Keratinocyte (primary cell): Measurements from ENCODE around the gene EEF1AKMT2. TPM values are rescaled to one million over a fixed set of nuclear protein-coding genes. Genes with fewer than 3 reads are reported as not detected.

Source experiments
- DNase-seq: peaks from one replicate; pipeline ENCODE4 v3.0.0-alpha.2; 2011; ENCODE audit warnings: low read depth, missing footprints, low spot score
- FAIRE-seq: peaks from 2 replicates; lab custom pipeline; 2011; peaks lifted over from hg19 to GRCh38; lab: Jason Lieb, UNC
- H2AFZ ChIP-seq: 2 replicates; pipeline ENCODE4 v1.6.0; 2012; ENCODE audit warnings: low read length, control low read depth, inconsistent platforms; ENCODE audit not compliant: control insufficient read depth
- H3K27ac ChIP-seq: 2 replicates; pipeline ENCODE4 v1.5.1; 2011; ENCODE audit warnings: low read length; ENCODE audit not compliant: control insufficient read depth, insufficient read depth
- H3K27me3 ChIP-seq: 3 replicates; pipeline ENCODE4 v1.6.0; 2011; ENCODE audit warnings: low read length; ENCODE audit not compliant: control insufficient read depth, insufficient read depth; ENCODE audit errors: extremely low read depth
- H3K36me3 ChIP-seq, 2 experiments: 2 replicates in 1 of 2; 3 replicates in 1 of 2; pipeline ENCODE4 v1.5.1; 2011; ENCODE audit warnings: low read length in 2 of 2, mild to moderate bottlenecking in 1 of 2; ENCODE audit not compliant: control insufficient read depth in 2 of 2, insufficient read depth in 2 of 2; ENCODE audit errors: extremely low read depth in 1 of 2
- H3K4me1 ChIP-seq: 3 replicates; pipeline ENCODE4 v1.5.1; 2011; ENCODE audit warnings: low read length; ENCODE audit not compliant: control insufficient read depth, insufficient read depth; ENCODE audit errors: extremely low read depth
- H3K4me2 ChIP-seq: 3 replicates; pipeline ENCODE4 v1.6.0; 2011; ENCODE audit warnings: low read depth, low read length; ENCODE audit not compliant: control insufficient read depth, insufficient read depth; ENCODE audit errors: extremely low read depth
- H3K4me3 ChIP-seq, 3 experiments: fragments of 200-600 bp in 1 of 3; sonication (generic) in 1 of 3; 2 replicates in 2 of 3; 3 replicates in 1 of 3; pipeline ENCODE4 v1.5.1; 2011 to 2016; ENCODE audit warnings: low read length in 3 of 3, mild to moderate bottlenecking in 3 of 3, control low read depth in 2 of 3, inconsistent platforms in 1 of 3, low read depth in 1 of 3, mixed read lengths in 1 of 3, mixed run types in 1 of 3, moderate library complexity in 1 of 3; ENCODE audit not compliant: control insufficient read depth in 2 of 3, insufficient read depth in 2 of 3; ENCODE audit errors: extremely low read depth in 1 of 3
- H3K79me2 ChIP-seq: 2 replicates; pipeline ENCODE4 v1.6.0; 2012; ENCODE audit warnings: low read length; ENCODE audit not compliant: control insufficient read depth, insufficient read depth
- H3K9ac ChIP-seq: 3 replicates; pipeline ENCODE4 v1.6.0; 2011; ENCODE audit warnings: low read length; ENCODE audit not compliant: control insufficient read depth, insufficient read depth; ENCODE audit errors: extremely low read depth
- H3K9me1 ChIP-seq: 3 replicates; pipeline ENCODE4 v1.6.0; 2011; ENCODE audit warnings: low read length; ENCODE audit not compliant: control insufficient read depth, insufficient read depth; ENCODE audit errors: extremely low read depth
- H3K9me3 ChIP-seq: 2 replicates; pipeline ENCODE4 v1.5.1; 2012; ENCODE audit warnings: low read depth, low read length; ENCODE audit not compliant: control insufficient read depth
- H4K20me1 ChIP-seq: 3 replicates; pipeline ENCODE4 v1.6.0; 2011; ENCODE audit warnings: low read length; ENCODE audit not compliant: control insufficient read depth, insufficient read depth; ENCODE audit errors: extremely low read depth
- CTCF ChIP-seq, 3 experiments: IDR thresholded peaks in 1 of 3; conservative IDR thresholded peaks in 1 of 3; optimal IDR thresholded peaks in 1 of 3; 2 replicates in 2 of 3; 3 replicates in 1 of 3; pipeline versions ENCODE3 to v1.5.1; 2011; ENCODE audit warnings: low read length in 3 of 3, mild to moderate bottlenecking in 3 of 3, moderate library complexity in 2 of 3, control low read depth in 1 of 3, inconsistent platforms in 1 of 3; ENCODE audit not compliant: insufficient read depth in 2 of 3; ENCODE audit errors: extremely low read depth in 1 of 3
- EZH2 ChIP-seq: IDR thresholded peaks from one replicate; pipeline ENCODE4 v1.6.1; 2012; ENCODE audit warnings: inconsistent platforms, mild to moderate bottlenecking, low read length, moderate library complexity
- dilution Hi-C: fragments of 300-500 bp; cut with MboI; formaldehyde crosslinking; loops from one replicate; pipeline ENCODE4 v1.7.0; 2020; ENCODE audit warnings: low sequenced_read_pairs; ENCODE audit not compliant: extremely low pct_ligation_motif_present
- polyA plus RNA-seq, 5 experiments: library from polyadenylated mRNA; depleted of rRNA in 3 of 5; stranded (reverse) in 3 of 5; stranded (forward) in 1 of 5; unstranded in 1 of 5; fragments of >200 nt; gene quantifications; 1 replicate in 1 of 5; 2 replicates in 3 of 5; 3 replicates in 1 of 5; pipeline versions ENCODE4 v1.2.1 to v1.2.3, GENCODE V29; 2011 to 2012; ENCODE audit warnings: missing spikeins in 2 of 5, low read depth in 1 of 5, low replicate concordance in 1 of 5

The EEF1AKMT2 gene
- polyA plus RNA-seq, 1 donor (not counting 4 experiments of a cell fraction or from before 2014, with no cell fraction given): 19.1 TPM

GRCh38 chr10:124831116-124831515 lies 39.4 kb upstream of the EEF1AKMT2 start:
- Histone ChIP-seq H3K9me1 (no peaks in the 10 kb centered on the region), H3K4me3 (no peak overlapping the region), H3K27me3 (no peaks in the 10 kb centered on the region), H3K9ac (no peak overlapping the region), H4K20me1 (no peaks in the 10 kb centered on the region), H3K27ac (no peak overlapping the region), H3K4me2 (no peak overlapping the region), H3K9me3 (no peaks in the 10 kb centered on the region), H3K36me3 (peaks cover 20 to 25% of the 10 kb centered on the region in 2 experiments), H2AFZ (no peak overlapping the region), H3K79me2 (no peaks in the 10 kb centered on the region), H3K4me1 (no peaks in the 10 kb centered on the region)
- TF ChIP-seq EZH2: no peak
- TF ChIP-seq CTCF (optimal IDR thresholded peaks at IDR 0.05 in 1 of 3, IDR thresholded peaks at IDR 0.05 in 1 of 3, conservative IDR thresholded peaks at IDR 0.05 in 1 of 3; ENCODE audit: extremely low read depth in 1 of 3, insufficient read depth in 2 of 3, low read length in 3 of 3): no peak
- dilution Hi-C loops: no loop called here
- no peak for DNase-seq
- FAIRE-seq: no peak

- no peak for DNase-seq
- no peak for TF ChIP-seq EZH2
- no peak for TF ChIP-seq CTCF (optimal IDR thresholded peaks at IDR 0.05 in 1 of 3, IDR thresholded peaks at IDR 0.05 in 1 of 3, conservative IDR thresholded peaks at IDR 0.05 in 1 of 3; ENCODE audit: extremely low read depth in 1 of 3, insufficient read depth in 2 of 3, low read length in 3 of 3)
- H3K4me3 ChIP-seq: no peak overlapping the region
- H3K27ac ChIP-seq: no peak overlapping the region
- H3K4me2 ChIP-seq: no peak overlapping the region
- no peaks in the 10 kb centered on the region for H4K20me1 ChIP-seq
- H3K9ac ChIP-seq: no peak overlapping the region
- peaks cover 21 to 25% of the 10 kb centered on the region in 2 experiments for H3K36me3 ChIP-seq
- no peaks in the 10 kb centered on the region for H3K9me3 ChIP-seq
- dilution Hi-C loops: no loop called here
- H3K27me3 ChIP-seq: no peaks in the 10 kb centered on the region
- H3K9me1 ChIP-seq: no peaks in the 10 kb centered on the region
- no peaks in the 10 kb centered on the region for H3K4me1 ChIP-seq
- H2AFZ ChIP-seq: no peak overlapping the region
- H3K79me2 ChIP-seq: no peaks in the 10 kb centered on the region
- no peak for FAIRE-seq
Measured at GRCh38 chr10:124830445-124830844, 38.8 kb upstream of the EEF1AKMT2 start.
